Testis (tissue), 3 donors: Measurements from ENCODE around the gene ABCA13. TPM values are rescaled to one million over a fixed set of nuclear protein-coding genes. Genes with fewer than 3 reads are reported as not detected.
"Not testable (repeated sequence)": the region's sequence is repeated elsewhere in the genome, so short reads cannot be mapped to it uniquely, and the experiment has no call there.

Experiments
- DNase-seq: peaks from one replicate; pipeline ENCODE4 v3.0.0-alpha.2; 2019
- H3K27ac ChIP-seq, 2 donors: fragments of 200-600 bp; sonication (generic); one replicate each; pipeline ENCODE4 v1.5.1; 2019
- H3K27me3 ChIP-seq: fragments of 200-600 bp; sonication (generic); one replicate; pipeline ENCODE4 v1.5.1; 2019
- H3K36me3 ChIP-seq: fragments of 200-600 bp; sonication (generic); one replicate; pipeline ENCODE4 v1.5.1; 2017; ENCODE audit warnings: low read depth; ENCODE audit errors: missing control alignments
- H3K4me1 ChIP-seq: fragments of 200-600 bp; sonication (generic); one replicate; pipeline ENCODE4 v1.5.1; 2019
- H3K4me3 ChIP-seq, 2 donors: fragments of 200-600 bp; sonication (generic); one replicate each; pipeline ENCODE4 v1.5.1; 2017 to 2019
- H3K9me3 ChIP-seq: fragments of 200-600 bp; sonication (generic); one replicate; pipeline ENCODE4 v1.5.1; 2017
- CTCF ChIP-seq, 3 experiments: fragments of 450-650 bp in 2 of 3; fragments of 200-600 bp in 1 of 3; sonication (generic) in 1 of 3; IDR thresholded peaks; one replicate each; pipeline ENCODE4 v1.5.1; 2016 to 2019; ENCODE audit warnings: antibody characterized with exemption in 3 of 3, mild to moderate bottlenecking in 2 of 3, moderate library complexity in 1 of 3
- POLR2A ChIP-seq: fragments of 450-650 bp; IDR thresholded peaks from one replicate; pipeline ENCODE4 v1.6.1; 2017; ENCODE audit warnings: antibody characterized with exemption, mild to moderate bottlenecking, moderate library complexity
- WGBS, 2 donors: methylation state at CpG; one replicate each; pipeline ENCODE4 v1.1.5; 2018; 5-methylcytosine and 5-hydroxymethylcytosine counted together
- intact Hi-C: fragments of 100-400 bp; cut with DNase I; formaldehyde crosslinking; loops from one replicate; pipeline ENCODE4 v1.15.1; 2023; ENCODE audit warnings: low total_unique reads
- polyA plus RNA-seq: library from polyadenylated mRNA; stranded (reverse); fragments of 350-450 nt; fragmentation: Illumina TruSeq; extraction: RNeasy Lipid Tissue Mini Kit (QIAGEN cat#74804); gene quantifications from one replicate; pipeline ENCODE4 v1.2.3, GENCODE V29; 2014; ENCODE audit warnings: low read depth, low replicate concordance; ENCODE audit not compliant: insufficient read depth
- total RNA-seq, 2 donors: library from RNA; depleted of rRNA; stranded (reverse); fragments of >200 nt; gene quantifications; one replicate each; pipeline ENCODE4 v1.2.3, GENCODE V29; 2016

Gene ABCA13
- total and polyA plus RNA-seq, 3 donors from 2014 or later = 3.5 to 7.3 (median 4.3) TPM

GRCh38 chr7:48188776-48189520 lies 17.7 kb downstream of the ABCA13 start:
- Histone ChIP-seq H3K4me1 (no peaks in the 10 kb centered on the region), H3K9me3 (no peaks in the 10 kb centered on the region), H3K36me3 (no peaks in the 10 kb centered on the region), H3K27ac (no peak overlapping the region), H3K27me3 (no peaks in the 10 kb centered on the region), H3K4me3 (no peak overlapping the region)
- no peak for DNase-seq
- 58 to 71% methylated on average over 12 of the region's 12 CpGs for WGBS, 2 donors
- intact Hi-C loops = no loop called here
- TF ChIP-seq POLR2A (no peak), CTCF (IDR thresholded peaks at IDR 0.05) (no peak)

- H3K27me3 ChIP-seq = no peaks in the 10 kb centered on the region
- intact Hi-C loops = no loop called here
- 74 to 88% methylated on average over 1 of the region's 1 CpG for WGBS, 2 donors
These were observed 21.7 kb downstream of the ABCA13 start for GRCh38 chr7:48192996-48193395.

GRCh38 chr7:48193421-48193820 lies 22.2 kb downstream of the ABCA13 start:
- no peak for DNase-seq
- TF ChIP-seq POLR2A (no peak), CTCF (IDR thresholded peaks at IDR 0.05) (no peak)
- H3K4me3 ChIP-seq = no peak overlapping the region
- 0% methylated on average over 1 of the region's 1 CpG for WGBS, 2 donors
- no peaks in the 10 kb centered on the region for H3K4me1 ChIP-seq
- H3K9me3 ChIP-seq = no peaks in the 10 kb centered on the region
- intact Hi-C loops = no loop called here
- H3K27ac ChIP-seq = no peak overlapping the region
- H3K36me3 ChIP-seq = no peaks in the 10 kb centered on the region
- H3K27me3 ChIP-seq = no peaks in the 10 kb centered on the region

More at GRCh38 chr7:48192996-48193395, 21.7 kb downstream of the ABCA13 start:
- DNase-seq = no peak
- H3K9me3 ChIP-seq = no peaks in the 10 kb centered on the region
- H3K36me3 ChIP-seq = no peaks in the 10 kb centered on the region
- H3K27ac ChIP-seq = no peak overlapping the region
- H3K4me1 ChIP-seq = no peaks in the 10 kb centered on the region
- no peak overlapping the region for H3K4me3 ChIP-seq
- TF ChIP-seq CTCF (IDR thresholded peaks at IDR 0.05) (no peak), POLR2A (no peak)

GRCh38 chr7:48200946-48201589 lies 29.8 kb downstream of the ABCA13 start:
- H3K27me3 ChIP-seq, H3K36me3 ChIP-seq, H3K9me3 ChIP-seq, intact Hi-C loops, DNase-seq, H3K4me1 ChIP-seq, H3K27ac ChIP-seq, H3K4me3 ChIP-seq: not testable (repeated sequence)
- WGBS, 2 donors = 37 to 43% methylated on average over 19 of the region's 19 CpGs

GRCh38 chr7:48202916-48203315 lies 31.7 kb downstream of the ABCA13 start:
- H3K4me1 ChIP-seq, H3K9me3 ChIP-seq, H3K36me3 ChIP-seq, H3K4me3 ChIP-seq, H3K27ac ChIP-seq, intact Hi-C loops, H3K27me3 ChIP-seq, DNase-seq: not testable (repeated sequence)
- 61 to 83% methylated on average over 7 to 36 of the region's 41 CpGs for WGBS, 2 donors
